HG02588 (cell line): ENCODE data around the gene SSNA1.

Experiments
- ATAC-seq: cut with Tn5 transposase; IDR thresholded peaks from one replicate; pipeline ENCODE4 v1.9.1; 2021; ENCODE audit warnings: mild to moderate bottlenecking, moderate library complexity; ENCODE audit not compliant: unreplicated experiment

SSNA1 gene, protein sequence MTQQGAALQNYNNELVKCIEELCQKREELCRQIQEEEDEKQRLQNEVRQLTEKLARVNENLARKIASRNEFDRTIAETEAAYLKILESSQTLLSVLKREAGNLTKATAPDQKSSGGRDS

DNA sequence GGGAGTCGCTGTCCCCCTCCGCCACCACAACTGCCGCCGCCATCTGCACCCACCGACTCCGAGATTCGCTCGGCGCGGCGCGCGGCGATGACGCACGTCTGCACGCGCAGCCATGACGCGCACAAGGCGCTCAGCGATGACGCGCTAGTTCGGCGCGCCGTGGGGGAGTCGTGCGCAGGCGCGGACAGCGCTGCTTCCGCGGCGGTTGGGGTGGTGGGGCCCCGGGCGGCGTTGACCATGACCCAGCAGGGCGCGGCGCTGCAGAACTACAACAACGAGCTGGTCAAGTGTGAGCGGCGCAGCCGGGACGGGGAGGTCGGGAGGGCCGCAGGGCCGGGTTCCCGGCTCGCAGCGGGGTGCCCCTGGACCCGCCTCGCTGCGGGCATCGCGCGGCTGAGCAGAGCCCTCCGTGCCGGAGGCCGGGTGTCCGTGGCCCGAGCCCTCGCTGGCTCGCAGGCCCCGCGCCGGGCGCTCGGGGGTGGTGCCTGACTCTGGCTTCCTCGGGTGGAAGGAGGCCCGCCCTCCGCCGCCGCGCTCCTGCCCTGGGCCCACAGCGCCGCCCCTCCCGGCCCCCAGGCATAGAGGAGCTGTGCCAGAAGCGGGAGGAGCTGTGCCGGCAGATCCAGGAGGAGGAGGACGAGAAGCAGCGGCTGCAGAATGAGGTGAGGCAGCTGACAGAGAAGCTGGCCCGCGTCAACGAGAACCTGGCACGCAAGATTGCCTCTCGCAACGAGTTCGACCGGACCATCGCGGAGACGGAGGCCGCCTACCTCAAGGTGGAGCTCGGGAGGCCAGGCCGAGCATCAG is at the start of gene SSNA1, which contains the start of gene ANAPC2:
Gene SSNA1, plus strand, starts transcription at position 187 of the 807 bp plus-strand sequence. Its CDS starts 51 bp downstream, at position 238.
Gene ANAPC2, minus strand, starts transcription at position 71 of the 807 bp plus-strand sequence. Its CDS starts 28 bp downstream, at position 43.
- ATAC-seq = peak; percentile 73

DNA sequence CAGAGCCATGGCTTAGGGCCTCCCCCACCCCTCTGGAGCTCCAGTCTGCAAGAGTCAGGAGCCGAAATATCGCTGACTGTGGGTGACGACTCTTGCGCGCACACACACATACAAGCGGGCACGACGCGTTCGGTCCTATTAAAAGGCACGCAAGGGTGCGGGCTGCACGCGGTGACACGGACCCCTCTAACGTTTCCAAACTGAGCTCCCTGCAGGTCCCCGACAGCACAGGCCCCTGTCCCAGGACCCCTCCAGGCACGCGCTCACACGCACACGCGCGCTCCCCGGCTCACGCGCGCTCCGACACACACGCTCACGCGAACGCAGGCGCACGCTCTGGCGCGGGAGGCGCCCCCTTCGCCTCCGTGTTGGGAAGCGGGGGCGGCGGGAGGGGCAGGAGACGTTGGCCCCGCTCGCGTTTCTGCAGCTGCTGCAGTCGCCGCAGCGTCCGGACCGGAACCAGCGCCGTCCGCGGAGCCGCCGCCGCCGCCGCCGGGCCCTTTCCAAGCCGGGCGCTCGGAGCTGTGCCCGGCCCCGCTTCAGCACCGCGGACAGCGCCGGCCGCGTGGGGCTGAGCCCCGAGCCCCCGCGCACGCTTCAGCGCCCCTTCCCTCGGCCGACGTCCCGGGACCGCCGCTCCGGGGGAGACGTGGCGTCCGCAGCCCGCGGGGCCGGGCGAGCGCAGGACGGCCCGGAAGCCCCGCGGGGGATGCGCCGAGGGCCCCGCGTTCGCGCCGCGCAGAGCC is 49.6 kb upstream of the SSNA1 start, which contains the start of gene GRIN1:
Gene GRIN1, plus strand, starts transcription at position 433 of the 746 bp plus-strand sequence. CDS start 333 bp downstream, outside the sequence.
- no peak for ATAC-seq

- no peak for ATAC-seq
Measured at GRCh38 chr9:137139468-137140150, 48.9 kb upstream of the SSNA1 start.

DNA sequence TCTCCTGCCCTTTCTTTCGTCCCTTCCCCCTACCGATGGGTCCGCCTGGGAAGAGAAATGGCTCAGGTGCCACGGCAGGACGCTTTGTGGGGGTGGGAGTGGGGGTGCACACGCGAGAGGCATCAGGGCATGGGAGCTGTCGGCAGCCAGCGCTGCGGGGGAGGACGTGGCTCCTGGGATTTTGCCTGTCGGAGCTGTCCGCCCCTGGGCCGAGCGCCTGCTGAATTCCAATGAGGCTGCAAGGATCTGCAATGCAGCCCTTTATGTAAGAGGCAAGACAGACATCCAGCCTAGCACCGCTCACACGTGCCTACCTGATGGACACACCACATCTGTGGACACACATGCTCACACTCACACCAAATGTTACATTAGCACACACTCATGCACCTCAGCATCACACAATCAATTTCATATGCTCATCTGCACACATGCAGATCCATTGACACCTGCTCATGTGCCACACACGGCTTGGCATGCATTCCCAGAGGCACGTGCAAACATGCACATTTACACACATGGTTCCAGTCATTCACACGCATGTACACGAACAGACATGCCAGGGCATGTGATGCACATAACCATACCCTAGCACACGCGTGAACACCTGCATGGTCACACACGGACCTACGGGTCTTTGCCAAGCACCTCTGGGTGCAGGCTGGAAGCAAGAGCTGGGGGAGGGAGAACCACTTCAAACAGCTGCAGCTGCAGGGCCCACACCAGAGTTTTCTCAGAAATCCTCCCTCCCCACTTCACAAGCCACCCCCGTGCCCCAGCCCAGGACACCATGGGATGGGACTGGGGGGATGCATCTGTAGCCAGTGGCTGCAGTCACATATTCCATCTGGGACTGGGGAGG is 48.1 kb upstream of the SSNA1 start:
- ATAC-seq = no peak

- ATAC-seq = no peak
Measured at GRCh38 chr9:137141050-137141810, 47.2 kb upstream of the SSNA1 start.

DNA sequence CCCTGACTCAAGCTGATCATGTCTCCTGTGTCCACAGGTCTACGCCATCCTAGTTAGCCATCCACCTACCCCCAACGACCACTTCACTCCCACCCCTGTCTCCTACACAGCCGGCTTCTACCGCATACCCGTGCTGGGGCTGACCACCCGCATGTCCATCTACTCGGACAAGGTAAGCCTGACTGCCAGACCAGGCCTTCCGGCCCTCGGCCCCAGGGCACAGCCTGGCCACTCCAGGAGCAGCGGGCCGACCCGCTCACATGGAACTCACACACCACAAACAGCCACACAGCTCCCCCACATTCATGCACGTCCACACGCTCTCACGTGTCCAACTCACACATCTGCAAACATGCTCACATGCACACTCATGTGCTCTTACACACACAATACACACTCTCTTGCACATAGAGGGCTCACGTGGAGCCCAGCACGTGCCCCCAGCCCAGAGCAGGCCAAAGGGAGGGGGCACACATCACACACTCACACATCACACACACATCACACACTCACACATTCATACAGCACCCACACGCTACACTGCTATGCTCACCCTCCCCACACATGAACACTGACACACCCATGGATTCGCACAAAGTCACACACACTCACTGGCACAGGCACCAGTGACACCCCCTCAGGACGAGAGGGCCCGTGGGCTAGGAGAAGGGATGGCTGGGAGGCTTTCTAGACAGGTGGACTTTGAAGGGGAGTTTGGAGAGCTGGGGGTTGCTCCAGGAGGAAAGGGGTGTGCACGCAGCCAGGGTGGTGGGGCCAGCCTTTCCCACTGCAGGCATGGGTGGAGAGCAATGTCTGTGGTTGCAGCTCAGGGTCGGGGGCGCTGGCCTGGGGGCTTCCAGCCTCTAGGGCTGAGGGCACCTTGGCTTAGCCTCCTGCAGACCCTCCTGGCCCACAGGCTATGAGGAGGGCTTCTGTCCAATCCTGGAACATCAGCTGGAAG is 46.2 kb upstream of the SSNA1 start:
- ATAC-seq = no peak

DNA sequence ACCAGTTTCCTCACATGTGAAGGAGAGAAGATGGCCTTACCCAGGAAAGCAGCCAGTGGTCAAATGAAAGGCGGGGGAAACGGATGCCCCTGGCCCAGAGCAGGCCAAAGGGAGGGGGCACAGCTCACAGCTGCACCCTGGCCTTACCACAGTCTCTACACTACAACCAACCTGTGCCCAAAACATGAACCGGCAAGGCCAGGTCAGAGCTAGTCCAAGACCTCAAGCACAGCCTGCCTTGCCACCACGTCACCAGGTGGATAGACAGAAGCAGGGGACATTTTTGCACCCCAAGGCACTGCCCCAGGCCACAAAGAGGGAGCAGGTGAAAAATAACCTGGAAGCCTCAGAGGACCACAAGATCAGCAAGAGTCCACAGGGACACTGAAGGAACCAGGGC is 45.0 kb upstream of the SSNA1 start:
- no peak for ATAC-seq

GRCh38 chr9:137145731-137146526 is 42.5 kb upstream of the SSNA1 start:
- no peak for ATAC-seq

DNA sequence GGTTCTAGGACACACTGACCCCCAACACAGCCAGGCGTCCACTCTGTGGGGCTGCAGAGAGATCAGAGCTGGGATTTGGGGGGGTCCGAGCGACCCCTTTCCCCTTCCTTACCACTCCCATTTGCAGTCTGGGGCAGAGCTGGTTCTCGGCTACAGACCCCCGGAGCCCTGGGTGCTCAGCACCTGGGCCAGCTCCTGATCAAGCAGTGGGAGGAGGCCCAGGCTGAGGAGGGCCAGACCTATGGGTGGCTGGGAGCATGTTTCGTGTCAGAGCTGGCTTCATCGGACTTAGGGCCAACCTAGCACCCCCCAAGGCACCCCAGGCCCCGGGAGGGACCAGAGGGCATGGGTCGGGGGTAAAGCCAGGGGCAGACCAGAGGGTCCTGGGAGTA is 42.0 kb upstream of the SSNA1 start:
- ATAC-seq = no peak

- ATAC-seq = no peak
Measured at GRCh38 chr9:137147091-137147792, 41.2 kb upstream of the SSNA1 start.

DNA sequence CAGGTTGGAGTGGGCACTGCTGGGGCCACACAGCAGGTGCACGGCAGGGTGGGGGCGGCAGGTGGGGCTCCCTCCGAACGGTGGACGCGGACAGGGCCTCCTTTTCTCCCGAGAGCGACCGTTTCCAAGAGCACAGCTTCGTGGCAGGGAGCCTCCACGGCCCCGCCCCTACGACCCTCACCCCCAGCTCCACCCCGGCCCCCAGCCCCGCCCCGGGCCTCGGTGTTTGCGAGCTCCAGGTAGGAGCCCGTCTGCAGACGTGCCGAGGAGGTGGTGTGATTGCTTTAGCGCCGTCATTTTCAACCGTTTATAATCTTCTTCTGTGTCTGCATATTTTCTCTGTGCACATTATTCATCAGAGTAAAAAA is 40.7 kb upstream of the SSNA1 start:
- no peak for ATAC-seq

- ATAC-seq = no peak
Measured at GRCh38 chr9:137148242-137148641, 40.2 kb upstream of the SSNA1 start.

DNA sequence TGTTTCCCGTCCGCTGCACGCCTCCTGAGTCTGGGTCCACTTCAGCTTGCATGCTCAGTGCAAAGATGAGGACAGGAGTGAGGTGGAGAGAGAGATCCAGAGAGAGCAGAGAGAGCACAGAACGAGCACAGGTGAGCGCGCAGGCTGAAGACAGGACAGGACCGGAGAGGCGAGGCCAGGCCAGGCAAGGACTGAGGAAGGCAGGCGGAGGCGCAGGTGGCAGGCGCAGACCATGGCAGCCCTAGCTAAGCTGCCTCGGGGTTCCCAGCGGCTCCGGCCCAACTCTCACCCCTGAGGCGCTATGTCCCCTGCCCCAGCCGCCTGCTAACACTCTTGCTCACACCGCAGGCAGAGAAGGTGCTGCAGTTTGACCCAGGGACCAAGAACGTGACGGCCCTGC is 39.8 kb upstream of the SSNA1 start:
- no peak for ATAC-seq

DNA sequence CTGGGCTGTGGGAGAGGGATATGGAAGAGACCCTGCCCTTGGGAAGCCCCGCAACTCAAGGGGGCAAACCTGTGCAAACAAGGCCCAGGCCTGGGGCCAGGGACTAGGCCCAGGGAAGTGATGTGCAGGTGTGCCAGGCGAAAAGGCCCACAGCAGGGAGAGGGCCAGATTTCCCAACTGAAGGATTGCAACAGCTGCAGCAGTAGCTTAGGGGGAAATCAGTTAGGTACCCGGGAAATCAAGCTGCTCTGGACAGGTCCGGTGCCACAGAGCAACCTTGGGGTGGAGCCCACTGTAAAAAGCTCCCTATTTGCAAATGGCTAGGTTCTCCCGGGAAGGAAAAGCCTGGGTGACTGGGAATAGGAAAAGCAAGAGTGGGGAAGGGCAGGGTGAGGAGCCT is 39.1 kb upstream of the SSNA1 start:
- ATAC-seq = no peak

- ATAC-seq = peak; percentile 14
Measured at GRCh38 chr9:137149942-137150616, 38.4 kb upstream of the SSNA1 start.
